A673 (cell line): ENCODE results near the gene CEMIP.

Experiments used
- CTCF ChIP-seq: fragments of 300-800, 200-600 bp; sonication (generic); conservative IDR thresholded peaks from 2 replicates; pipeline ENCODE4 v1.5.1; 2017; ENCODE audit warnings: low read depth, mild to moderate bottlenecking, antibody characterized with exemption, low read length, moderate library complexity, mixed read lengths
- EZH2 ChIP-seq: fragments of 200-600 bp; sonication (generic); IDR thresholded peaks from 2 replicates; pipeline ENCODE4 v1.6.1; 2017; ENCODE audit warnings: borderline replicate concordance, low read depth, mild to moderate bottlenecking, mixed read lengths, antibody characterized with exemption, low read length; ENCODE audit not compliant: poor library complexity, severe bottlenecking

- TF ChIP-seq CTCF (no peak), EZH2 (no peak)
Observed at GRCh38 chr15:80924278-80924677, 145.1 kb downstream of the CEMIP start.
